Subcutaneous adipose tissue (tissue), 4 donors: ENCODE data around the gene CLEC17A. TPM values are rescaled to one million over a fixed set of nuclear protein-coding genes. Genes with fewer than 3 reads are reported as not detected.

Source experiments
- CTCF ChIP-seq: fragments of 450-650 bp; IDR thresholded peaks from one replicate; pipeline ENCODE4 v1.5.1; 2016; ENCODE audit warnings: low read depth, mild to moderate bottlenecking, control low read depth, antibody characterized with exemption, moderate library complexity
- total RNA-seq, 4 donors: library from RNA; depleted of rRNA; stranded (reverse); fragments of >200 nt; gene quantifications; one replicate each; pipeline ENCODE4 v1.1.0, GENCODE V29; 2016

The CLEC17A gene
- total RNA-seq, 4 donors from 2014 or later = not detected

- TF ChIP-seq CTCF = no peak
Observed at GRCh38 chr19:14614099-14614412, 31.2 kb downstream of the CLEC17A start.

- no peak for TF ChIP-seq CTCF
Observed at GRCh38 chr19:14615623-14616022, 32.7 kb downstream of the CLEC17A start.

- no peak for TF ChIP-seq CTCF
Observed at GRCh38 chr19:14616407-14616806, 33.5 kb downstream of the CLEC17A start.

- TF ChIP-seq CTCF = no peak
Observed at GRCh38 chr19:14619404-14619803, 36.5 kb downstream of the CLEC17A start.

- no peak for TF ChIP-seq CTCF
Observed at GRCh38 chr19:14629557-14629956, 46.7 kb downstream of the CLEC17A start.

GRCh38 chr19:14632286-14632685, 49.4 kb downstream of the CLEC17A start:
- TF ChIP-seq CTCF = no peak

- TF ChIP-seq CTCF = no peak
Observed at GRCh38 chr19:14639536-14640277, 56.8 kb downstream of the CLEC17A start.
